ENCODE data around the gene MFAP4.

DNA sequence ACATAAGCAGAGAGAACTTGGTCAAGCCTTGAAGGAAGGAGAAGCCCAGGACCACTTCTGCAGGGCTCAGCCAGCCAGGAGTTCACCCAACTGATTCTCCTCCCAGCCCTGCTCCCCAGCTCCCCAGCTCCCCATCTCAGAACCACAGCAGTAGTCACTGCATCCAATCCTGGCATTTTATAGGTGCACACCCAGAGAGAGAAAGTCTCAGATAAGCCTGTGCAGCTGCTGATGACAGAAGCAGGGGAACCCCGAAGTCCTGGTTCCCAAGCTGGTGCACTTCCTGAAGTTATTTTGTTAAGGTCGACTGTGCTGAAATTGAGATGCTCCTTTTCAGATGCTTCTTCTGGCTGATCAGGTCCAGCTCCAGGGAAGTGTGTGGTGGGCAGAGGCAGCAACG is 30.6 kb upstream of the MFAP4 start:
- TF ChIP-seq, protein P1, sequence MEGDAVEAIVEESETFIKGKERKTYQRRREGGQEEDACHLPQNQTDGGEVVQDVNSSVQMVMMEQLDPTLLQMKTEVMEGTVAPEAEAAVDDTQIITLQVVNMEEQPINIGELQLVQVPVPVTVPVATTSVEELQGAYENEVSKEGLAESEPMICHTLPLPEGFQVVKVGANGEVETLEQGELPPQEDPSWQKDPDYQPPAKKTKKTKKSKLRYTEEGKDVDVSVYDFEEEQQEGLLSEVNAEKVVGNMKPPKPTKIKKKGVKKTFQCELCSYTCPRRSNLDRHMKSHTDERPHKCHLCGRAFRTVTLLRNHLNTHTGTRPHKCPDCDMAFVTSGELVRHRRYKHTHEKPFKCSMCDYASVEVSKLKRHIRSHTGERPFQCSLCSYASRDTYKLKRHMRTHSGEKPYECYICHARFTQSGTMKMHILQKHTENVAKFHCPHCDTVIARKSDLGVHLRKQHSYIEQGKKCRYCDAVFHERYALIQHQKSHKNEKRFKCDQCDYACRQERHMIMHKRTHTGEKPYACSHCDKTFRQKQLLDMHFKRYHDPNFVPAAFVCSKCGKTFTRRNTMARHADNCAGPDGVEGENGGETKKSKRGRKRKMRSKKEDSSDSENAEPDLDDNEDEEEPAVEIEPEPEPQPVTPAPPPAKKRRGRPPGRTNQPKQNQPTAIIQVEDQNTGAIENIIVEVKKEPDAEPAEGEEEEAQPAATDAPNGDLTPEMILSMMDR (IDR thresholded peaks at IDR 0.05), result no peak
- no peak for TF ChIP-seq ATF1 (CRISPR knock-in tag; IDR thresholded peaks at IDR 0.05)
- TF ChIP-seq USF2 (CRISPR knock-in tag; IDR thresholded peaks at IDR 0.05), result no peak
- TF ChIP-seq SP1 (CRISPR knock-in tag; conservative IDR thresholded peaks at IDR 0.05), result no peak
- TF ChIP-seq, protein P2, sequence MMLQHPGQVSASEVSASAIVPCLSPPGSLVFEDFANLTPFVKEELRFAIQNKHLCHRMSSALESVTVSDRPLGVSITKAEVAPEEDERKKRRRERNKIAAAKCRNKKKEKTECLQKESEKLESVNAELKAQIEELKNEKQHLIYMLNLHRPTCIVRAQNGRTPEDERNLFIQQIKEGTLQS (CRISPR knock-in tag; conservative IDR thresholded peaks at IDR 0.05), result no peak
- no peak for TF ChIP-seq ETV6 (CRISPR knock-in tag; IDR thresholded peaks at IDR 0.05)
- TF ChIP-seq, protein P3, sequence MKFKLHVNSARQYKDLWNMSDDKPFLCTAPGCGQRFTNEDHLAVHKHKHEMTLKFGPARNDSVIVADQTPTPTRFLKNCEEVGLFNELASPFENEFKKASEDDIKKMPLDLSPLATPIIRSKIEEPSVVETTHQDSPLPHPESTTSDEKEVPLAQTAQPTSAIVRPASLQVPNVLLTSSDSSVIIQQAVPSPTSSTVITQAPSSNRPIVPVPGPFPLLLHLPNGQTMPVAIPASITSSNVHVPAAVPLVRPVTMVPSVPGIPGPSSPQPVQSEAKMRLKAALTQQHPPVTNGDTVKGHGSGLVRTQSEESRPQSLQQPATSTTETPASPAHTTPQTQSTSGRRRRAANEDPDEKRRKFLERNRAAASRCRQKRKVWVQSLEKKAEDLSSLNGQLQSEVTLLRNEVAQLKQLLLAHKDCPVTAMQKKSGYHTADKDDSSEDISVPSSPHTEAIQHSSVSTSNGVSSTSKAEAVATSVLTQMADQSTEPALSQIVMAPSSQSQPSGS (CRISPR knock-in tag; IDR thresholded peaks at IDR 0.05; ENCODE audit: borderline replicate concordance, low read depth), result no peak
- no peak for TF ChIP-seq NR1H2 (CRISPR knock-in tag; IDR thresholded peaks at IDR 0.05)
- no peak for TF ChIP-seq FOXJ3 (CRISPR knock-in tag; IDR thresholded peaks at IDR 0.05; ENCODE audit: borderline replicate concordance)
- no peak for TF ChIP-seq ZBTB21 (CRISPR knock-in tag; IDR thresholded peaks at IDR 0.05; ENCODE audit: borderline replicate concordance)
- no peak for TF ChIP-seq CBFB (CRISPR knock-in tag; IDR thresholded peaks at IDR 0.05; ENCODE audit: low read depth)
- TF ChIP-seq MXD4 (CRISPR knock-in tag; IDR thresholded peaks at IDR 0.05; ENCODE audit: borderline replicate concordance), result no peak
